K562 (cell line): ENCODE data around the gene SHC1. TPM values are rescaled to one million over a fixed set of nuclear protein-coding genes. Genes with fewer than 3 reads are reported as not detected.
A peak's percentile ranks its signal among the peaks of the same experiment; 100 is the strongest.

Source experiments
- ATAC-seq: fragments of 200-7000 bp; cut with Tn5 transposase; 3 replicates; pipeline ENCODE4 v1.9.1; 2020; ENCODE audit warnings: moderate library complexity
- BruUV-seq: library from RNA; stranded (reverse); fragments of 400-500 nt; replicated peaks from 2 replicates; lab custom pipeline; 2021; lab: Mats Ljungman, UMichigan
- CTCF ChIA-PET: fragments of 300-600 bp; formaldehyde crosslinking; extraction: SDS; loops from one replicate; lab custom pipeline; 2021; ENCODE audit warnings: low intra/inter-chr PET ratio; lab: Yijun Ruan, JAX
- POLR2A ChIA-PET: fragments of 300-600, 350-650 bp; sonication (Branson Sonifier 250); formaldehyde crosslinking; extraction: SDS; loops from one replicate; lab custom pipeline; 2021; ENCODE audit warnings: antibody characterized with exemption, inconsistent platforms; lab: Yijun Ruan, JAX
- DNase-seq, 4 experiments: peaks; one replicate each; pipeline versions ENCODE4 v3.0.0 to v3.0.0-alpha.2; 2011 to 2018; ENCODE audit warnings: low spot score in 3 of 4, mixed read lengths in 3 of 4; ENCODE audit errors: extremely low read depth in 1 of 4
- FAIRE-seq: peaks from 2 replicates; lab custom pipeline; 2011; peaks lifted over from hg19 to GRCh38; lab: Jason Lieb, UNC
- H2AFZ ChIP-seq: 2 replicates; pipeline ENCODE4 v1.6.0; 2011; ENCODE audit warnings: low read depth, low read length, control low read depth, inconsistent platforms
- H3K27ac ChIP-seq: fragments of 200-600 bp; 3 replicates; pipeline ENCODE4 v1.8.0; 2011; ENCODE audit warnings: low read depth, mild to moderate bottlenecking, control low read depth, inconsistent platforms, low read length, moderate library complexity, mixed read lengths; ENCODE audit errors: extremely low read depth
- H3K27me3 ChIP-seq, 2 experiments: fragments of 300-600 bp in 1 of 2; 2 replicates in 1 of 2; 3 replicates in 1 of 2; pipeline versions ENCODE4 v1.6.0 to v1.8.0; 2011; ENCODE audit warnings: inconsistent platforms in 2 of 2, low read length in 2 of 2, mild to moderate bottlenecking in 1 of 2, mixed read lengths in 1 of 2, moderate library complexity in 1 of 2; ENCODE audit not compliant: control insufficient read depth in 2 of 2, insufficient read depth in 2 of 2
- H3K36me3 ChIP-seq: fragments of 300-600 bp; 3 replicates; pipeline ENCODE4 v1.8.0; 2011; ENCODE audit warnings: mild to moderate bottlenecking, low read length, inconsistent platforms; ENCODE audit not compliant: control insufficient read depth, insufficient read depth
- H3K4me1 ChIP-seq, 2 experiments: fragments of 200-600 bp in 1 of 2; replicated peaks in 1 of 2; 2 replicates in 1 of 2; 3 replicates in 1 of 2; pipeline versions ENCODE4 v1.5.1 to v1.8.0; 2011; ENCODE audit warnings: inconsistent platforms in 2 of 2, low read length in 2 of 2, mild to moderate bottlenecking in 1 of 2, mixed read lengths in 1 of 2, moderate library complexity in 1 of 2; ENCODE audit not compliant: control insufficient read depth in 2 of 2, insufficient read depth in 2 of 2
- H3K4me2 ChIP-seq: 2 replicates; pipeline ENCODE4 v1.6.1; 2011; ENCODE audit warnings: low read length, control low read depth, inconsistent platforms, mixed read lengths; ENCODE audit not compliant: insufficient read depth
- H3K4me3 ChIP-seq: fragments of 200-600 bp; sonication (generic), shearing (Covaris generic); 2 replicates; pipeline ENCODE4 v1.5.1; 2016; ENCODE audit warnings: control low read depth, inconsistent platforms
- H3K79me2 ChIP-seq: fragments of 200-600 bp; 3 replicates; pipeline ENCODE4 v1.8.0; 2011; ENCODE audit warnings: low read length, inconsistent platforms; ENCODE audit not compliant: control insufficient read depth, insufficient read depth
- H3K9ac ChIP-seq, 2 experiments: 2 replicates each; pipeline versions ENCODE4 v1.6.0 to v1.6.1; 2011; ENCODE audit warnings: low read depth in 2 of 2, low read length in 2 of 2, control low read depth in 1 of 2, inconsistent platforms in 1 of 2, mild to moderate bottlenecking in 1 of 2, mixed read lengths in 1 of 2; ENCODE audit not compliant: insufficient read depth in 1 of 2
- H3K9me1 ChIP-seq: one replicate; pipeline ENCODE4 v1.6.0; 2011; ENCODE audit warnings: inconsistent platforms, mild to moderate bottlenecking, low read length, moderate library complexity; ENCODE audit not compliant: control insufficient read depth, insufficient read depth
- H3K9me3 ChIP-seq: replicated peaks from 2 replicates; pipeline ENCODE4 v1.5.1; 2011; ENCODE audit warnings: low read depth, low read length, inconsistent platforms; ENCODE audit not compliant: control insufficient read depth, insufficient read depth
- H4K20me1 ChIP-seq: replicated peaks from 2 replicates; pipeline ENCODE4 v1.6.1; 2011; ENCODE audit warnings: low read length, inconsistent platforms, mixed read lengths; ENCODE audit not compliant: control insufficient read depth, insufficient read depth
- ESRRA ChIP-seq: fragments of 450-650 bp; IDR thresholded peaks from 2 replicates; pipeline ENCODE4 v1.6.1; 2014; ENCODE audit warnings: low read depth, mild to moderate bottlenecking, moderate library complexity, borderline replicate concordance
- GABPA ChIP-seq: fragments of 200-800 bp; sonication (Bioruptor generic); conservative IDR thresholded peaks from 2 replicates; pipeline ENCODE4 v1.6.1; 2016; ENCODE audit warnings: low read depth, missing genetic modification characterization, missing compliant biosample characterization
- MEF2A ChIP-seq: IDR thresholded peaks from 2 replicates; pipeline ENCODE4 v1.6.1; 2011; ENCODE audit warnings: low read depth, mild to moderate bottlenecking, low read length, moderate library complexity; ENCODE audit not compliant: control insufficient read depth
- NFIC ChIP-seq: fragments of 450-650 bp; IDR thresholded peaks from 2 replicates; pipeline ENCODE4 v1.6.1; 2017; ENCODE audit warnings: mild to moderate bottlenecking, inconsistent platforms
- PYGO2 ChIP-seq: fragments of 450-650 bp; IDR thresholded peaks from 2 replicates; pipeline ENCODE4 v1.6.1; 2016; ENCODE audit warnings: mild to moderate bottlenecking, missing genetic modification characterization, moderate library complexity, missing compliant biosample characterization
- TEAD1 ChIP-seq, 2 experiments: fragments of 450-650 bp in 1 of 2; sonication (generic) in 1 of 2; formaldehyde crosslinking; IDR thresholded peaks; 2 replicates each; pipeline versions ENCODE4 v1.4.0 to v1.8.0; 2020 to 2022; ENCODE audit warnings: mild to moderate bottlenecking in 2 of 2, missing genetic modification reagents in 1 of 2
- WGBS: fragments of 100-300 bp; shearing (Covaris generic); methylation state at CpG from one replicate; pipeline ENCODE4 v1.1.6; 2016; ENCODE audit warnings: low coverage, mixed read lengths; ENCODE audit not compliant: insufficient coverage; ENCODE audit errors: missing lambda C conversion rate; 5-methylcytosine and 5-hydroxymethylcytosine counted together
- in situ Hi-C: fragments of 300-500 bp; cut with MboI; formaldehyde crosslinking; loops from 4 replicates; pipeline ENCODE4 v1.15.0; 2018; ENCODE audit warnings: inconsistent platforms, mixed read lengths
- intact Hi-C: fragments of 100-400 bp; cut with micrococcal nuclease; formaldehyde crosslinking; loops from 2 replicates; pipeline ENCODE4 v1.14.2; 2022
- polyA plus RNA-seq, 8 experiments: library from polyadenylated mRNA; depleted of rRNA in 4 of 8; stranded (reverse) in 5 of 8; unstranded in 3 of 8; fragments of >200 nt; fragmentation: Nextera tagmentation in 2 of 8; fragmentation: Illumina TruSeq in 1 of 8; extraction: Ambion mirVana in 2 of 8; extraction: Trizol in 1 of 8; gene quantifications; 2 replicates each; pipeline versions ENCODE4 v1.2.1 to v1.2.3, GENCODE V29; 2011 to 2014; ENCODE audit warnings: inconsistent platforms in 1 of 8, missing spikeins in 1 of 8
- total RNA-seq, 7 experiments: library from RNA; depleted of rRNA in 6 of 7; stranded (reverse); fragments of >200 nt in 6 of 7; fragmentation: Illumina TruSeq in 2 of 7; extraction: Trizol in 2 of 7; gene quantifications; 2 replicates each; pipeline versions ENCODE4 v1.2.1 to v1.2.3, GENCODE V29; 2011 to 2021; ENCODE audit warnings: low replicate concordance in 1 of 7

The SHC1 gene
- total and polyA plus RNA-seq, 9 of the 15 experiments (the other 6 are each of a cell fraction or from before 2014, with no cell fraction given) = 4.1 to 113 (median 51.9) TPM

DNA sequence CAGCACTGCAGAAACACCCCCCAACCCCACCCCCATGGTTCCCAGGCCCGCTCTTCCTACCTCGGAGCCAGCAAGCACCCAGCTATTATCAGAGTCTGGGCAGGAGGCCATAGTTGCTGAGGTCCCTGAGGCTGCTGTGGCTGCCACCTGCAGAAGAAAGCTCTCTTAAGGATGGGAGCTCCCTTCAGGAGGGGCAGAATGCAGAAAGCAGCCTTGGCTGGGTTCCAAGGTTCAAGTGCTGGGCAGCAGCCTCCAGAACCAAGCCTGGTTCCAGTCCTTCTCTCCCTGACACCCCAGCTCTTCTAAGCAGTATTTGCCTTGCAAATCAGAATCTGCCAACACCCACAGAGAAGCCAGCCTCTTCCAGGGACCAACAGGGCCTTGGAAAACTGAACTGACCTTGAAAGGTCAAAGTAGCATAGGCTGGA lies 16.9 kb downstream of the SHC1 start:
- in situ Hi-C loops (no loop called here), intact Hi-C loops (loop anchor here (2.0 kb wide), 1 partner anchor 41 kb away; no protein-coding TSS in a partner anchor)
- Histone ChIP-seq H3K9me1 (no peaks in the 10 kb centered on the region), H3K9me3 (no peaks in the 10 kb centered on the region), H2AFZ (no peak overlapping the region), H3K27ac (no peak overlapping the region), H3K36me3 (peaks cover 10% of the 10 kb centered on the region; the same call in 2 of the 3 replicates), H3K4me2 (no peak overlapping the region), H3K4me3 (no peak overlapping the region), H3K9ac (peak overlapping the region in 1 of 2 experiments; percentile 54; a peak in 2 of 4 replicates), H3K79me2 (no peaks in the 10 kb centered on the region), H3K27me3 (no peaks in the 10 kb centered on the region), H4K20me1 (no peaks in the 10 kb centered on the region), H3K4me1 (peaks cover 31 to 37% of the 10 kb centered on the region in 2 experiments)
- no TSS peak for BruUV-seq
- FAIRE-seq (no peak), DNase-seq (no peak), ATAC-seq (no peak)
- ChIA-PET CTCF (no interaction called here), POLR2A (interaction anchor here (0.6 to 4.8 kb wide), 3 partner anchors 11 to 40 kb away, joined by 3 to 20 read pairs (median 3); partner anchors contain the start of gene SHC1)
- WGBS = 20% methylated on average over 1 of the region's 2 CpGs
- TF ChIP-seq NFIC = peak; percentile 59
- no peak for TF ChIP-seq PYGO2 (tag)
- TF ChIP-seq ESRRA = 0 out of 2 replicates have a peak, but pooled peaks have one; percentile 22
- TF ChIP-seq TEAD1 (CRISPR knock-in tag; IDR thresholded peaks at IDR 0.05) = no peak
- TF ChIP-seq GABPA = no peak
- TF ChIP-seq MEF2A = no peak
